ENCODE measurements around the gene PCDHA3.
"Not testable (repeated sequence)": the region's sequence is repeated elsewhere in the genome, so short reads cannot be mapped to it uniquely, and the experiment has no call there.

Gene PCDHA3

DNA sequence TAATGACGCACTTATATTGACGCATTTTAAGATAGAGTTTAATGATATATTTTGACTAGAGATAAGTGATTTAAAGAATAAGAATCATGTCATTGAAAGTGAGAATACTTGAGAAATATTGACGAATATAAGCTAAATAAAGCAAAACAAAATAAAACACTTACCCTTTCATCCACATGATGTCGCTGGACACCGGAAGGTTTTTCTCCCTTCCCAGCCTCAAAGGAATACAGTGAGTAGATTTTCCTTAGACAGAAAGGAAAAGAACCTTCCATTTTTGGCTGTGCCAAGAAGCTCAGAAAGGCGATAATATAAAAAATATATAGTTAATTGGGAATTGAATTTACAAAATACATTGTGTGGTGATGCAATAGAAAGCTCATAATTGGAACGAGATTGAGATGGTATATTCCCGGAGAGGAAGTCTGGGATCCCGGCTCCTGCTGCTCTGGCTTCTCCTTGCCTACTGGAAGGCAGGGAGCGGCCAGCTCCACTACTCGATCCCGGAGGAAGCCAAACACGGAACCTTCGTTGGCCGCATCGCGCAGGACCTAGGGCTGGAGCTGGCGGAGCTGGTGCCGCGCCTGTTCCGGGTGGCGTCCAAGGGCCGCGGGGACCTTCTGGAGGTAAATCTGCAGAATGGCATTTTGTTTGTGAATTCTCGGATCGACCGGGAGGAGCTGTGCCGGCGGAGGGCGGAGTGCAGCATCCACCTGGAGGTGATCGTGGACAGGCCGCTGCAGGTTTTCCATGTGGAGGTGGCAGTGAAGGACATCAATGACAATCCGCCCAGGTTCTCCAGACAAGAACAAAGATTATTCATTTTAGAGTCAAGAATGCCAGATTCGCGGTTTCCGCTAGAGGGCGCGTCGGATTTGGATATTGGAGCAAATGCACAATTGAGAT is 20.8 kb downstream of the PCDHA3 start, which contains the start of gene PCDHA5:
PCDHA5 (plus strand) TSS at position 239 of the 906 bp plus-strand sequence.
- no peak for DNase-seq (ENCODE audit: low spot score)

GRCh38 chr5:140822281-140822629 is 21.4 kb downstream of the PCDHA3 start:
- no peak for DNase-seq (ENCODE audit: low spot score)

DNA sequence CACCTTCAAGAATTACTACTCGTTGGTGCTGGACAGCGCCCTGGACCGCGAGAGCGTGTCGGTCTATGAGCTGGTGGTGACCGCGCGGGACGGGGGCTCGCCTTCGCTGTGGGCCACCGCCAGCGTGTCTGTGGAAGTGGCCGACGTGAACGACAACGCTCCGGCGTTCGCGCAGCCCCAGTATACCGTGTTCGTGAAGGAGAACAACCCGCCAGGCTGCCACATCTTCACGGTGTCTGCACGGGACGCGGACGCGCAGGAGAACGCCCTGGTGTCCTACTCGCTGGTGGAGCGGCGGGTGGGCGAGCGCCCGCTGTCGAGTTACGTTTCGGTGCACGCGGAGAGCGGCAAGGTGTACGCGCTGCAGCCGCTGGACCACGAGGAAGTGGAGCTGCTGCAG is 22.1 kb downstream of the PCDHA3 start:
- DNase-seq (ENCODE audit: low spot score) = not testable (repeated sequence)

GRCh38 chr5:140823475-140823874 is 22.6 kb downstream of the PCDHA3 start:
- DNase-seq (ENCODE audit: low spot score) = no peak

DNA sequence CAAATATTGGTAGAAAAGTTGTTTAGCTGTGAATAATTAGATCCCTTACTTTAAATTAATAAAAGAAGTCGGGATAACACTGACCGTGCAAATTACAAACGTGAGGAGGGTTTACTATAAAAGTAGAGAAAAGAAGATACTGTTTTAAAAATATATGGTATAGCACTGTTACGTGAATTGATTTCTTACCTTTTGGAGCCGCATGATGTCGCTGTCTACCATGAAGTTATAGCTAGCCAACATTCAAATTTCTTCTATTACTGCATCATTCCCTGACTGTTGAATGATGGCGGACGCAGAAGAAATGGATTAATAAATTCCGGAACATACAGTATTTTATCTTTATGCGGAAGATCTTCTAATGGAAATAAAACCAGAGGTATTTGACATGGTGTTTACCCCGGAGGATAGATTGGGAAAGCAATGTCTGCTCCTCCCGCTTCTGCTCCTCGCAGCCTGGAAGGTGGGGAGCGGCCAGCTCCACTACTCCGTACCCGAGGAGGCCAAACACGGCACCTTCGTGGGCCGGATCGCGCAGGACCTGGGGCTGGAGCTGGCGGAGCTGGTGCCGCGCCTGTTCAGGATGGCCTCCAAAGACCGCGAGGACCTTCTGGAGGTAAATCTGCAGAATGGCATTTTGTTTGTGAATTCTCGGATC is 27.0 kb downstream of the PCDHA3 start, which contains the start of gene PCDHA6:
PCDHA6 (plus strand) TSS at position 257 of the 658 bp plus-strand sequence; CDS start at position 389, 132 bp downstream.
- DNase-seq (ENCODE audit: low spot score) = no peak

DNA sequence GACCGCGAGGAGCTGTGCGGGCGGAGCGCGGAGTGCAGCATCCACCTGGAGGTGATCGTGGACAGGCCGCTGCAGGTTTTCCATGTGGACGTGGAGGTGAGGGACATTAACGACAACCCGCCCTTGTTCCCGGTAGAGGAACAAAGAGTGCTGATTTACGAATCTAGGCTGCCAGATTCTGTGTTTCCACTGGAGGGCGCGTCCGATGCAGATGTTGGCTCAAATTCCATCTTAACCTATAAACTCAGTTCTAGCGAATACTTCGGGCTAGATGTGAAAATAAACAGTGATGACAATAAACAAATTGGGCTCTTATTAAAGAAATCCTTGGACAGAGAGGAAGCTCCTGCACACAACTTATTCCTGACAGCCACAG is 27.5 kb downstream of the PCDHA3 start:
- DNase-seq (ENCODE audit: low spot score) = no peak

DNA sequence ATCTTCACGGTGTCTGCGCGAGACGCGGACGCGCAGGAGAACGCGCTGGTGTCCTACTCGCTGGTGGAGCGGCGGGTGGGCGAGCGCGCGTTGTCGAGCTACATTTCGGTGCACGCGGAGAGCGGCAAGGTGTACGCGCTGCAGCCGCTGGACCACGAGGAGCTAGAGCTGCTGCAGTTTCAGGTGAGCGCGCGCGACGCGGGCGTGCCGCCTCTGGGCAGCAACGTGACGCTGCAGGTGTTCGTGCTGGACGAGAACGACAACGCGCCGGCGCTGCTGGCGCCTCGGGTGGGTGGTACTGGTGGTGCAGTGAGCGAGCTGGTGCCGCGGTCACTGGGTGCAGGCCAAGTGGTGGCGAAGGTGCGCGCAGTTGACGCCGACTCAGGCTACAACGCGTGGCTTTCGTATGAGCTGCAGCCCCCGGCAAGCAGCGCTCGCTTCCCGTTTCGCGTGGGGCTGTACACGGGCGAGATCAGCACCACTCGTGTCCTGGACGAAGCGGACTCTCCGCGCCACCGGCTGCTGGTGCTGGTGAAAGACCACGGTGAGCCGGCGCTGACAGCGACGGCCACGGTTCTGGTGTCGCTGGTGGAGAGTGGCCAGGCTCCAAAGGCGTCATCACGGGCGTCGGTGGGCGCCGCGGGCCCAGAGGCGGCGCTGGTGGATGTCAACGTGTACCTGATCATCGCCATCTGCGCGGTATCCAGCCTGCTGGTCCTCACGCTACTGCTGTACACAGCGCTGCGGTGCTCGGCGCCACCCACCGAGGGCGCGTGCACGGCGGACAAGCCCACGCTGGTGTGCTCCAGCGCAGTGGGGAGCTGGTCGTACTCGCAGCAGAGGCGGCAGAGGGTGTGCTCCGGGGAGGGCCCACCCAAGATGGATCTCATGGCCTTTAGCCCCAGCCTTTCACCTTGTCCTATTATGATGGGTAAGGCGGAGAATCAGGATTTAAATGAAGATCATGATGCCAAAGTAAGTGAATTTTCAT is 28.9 kb downstream of the PCDHA3 start:
- not testable (repeated sequence) for DNase-seq (ENCODE audit: low spot score)

DNA sequence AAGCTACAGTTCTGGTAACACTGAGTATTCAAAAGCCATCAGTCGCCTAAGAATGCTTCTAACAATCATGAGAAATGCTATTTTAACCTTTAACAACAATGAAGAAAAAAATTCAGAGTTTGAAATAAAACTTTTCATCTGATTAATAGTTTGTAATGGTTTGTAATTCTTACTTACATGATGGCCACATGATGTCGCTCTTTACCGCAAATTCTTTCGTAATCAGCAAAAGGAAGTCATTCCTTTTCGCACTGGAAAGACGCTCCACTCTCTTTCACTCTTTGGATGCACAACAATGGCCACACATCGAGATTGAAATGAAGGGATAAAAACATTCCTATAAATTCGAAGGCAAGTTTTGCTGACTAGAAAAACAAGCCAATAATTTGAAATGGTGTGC is 33.1 kb downstream of the PCDHA3 start, which contains the start of gene PCDHA7:
PCDHA7 (plus strand) TSS at position 277 of the 400 bp plus-strand sequence; CDS start at position 392, 115 bp downstream.
- no peak for DNase-seq (ENCODE audit: low spot score)

DNA sequence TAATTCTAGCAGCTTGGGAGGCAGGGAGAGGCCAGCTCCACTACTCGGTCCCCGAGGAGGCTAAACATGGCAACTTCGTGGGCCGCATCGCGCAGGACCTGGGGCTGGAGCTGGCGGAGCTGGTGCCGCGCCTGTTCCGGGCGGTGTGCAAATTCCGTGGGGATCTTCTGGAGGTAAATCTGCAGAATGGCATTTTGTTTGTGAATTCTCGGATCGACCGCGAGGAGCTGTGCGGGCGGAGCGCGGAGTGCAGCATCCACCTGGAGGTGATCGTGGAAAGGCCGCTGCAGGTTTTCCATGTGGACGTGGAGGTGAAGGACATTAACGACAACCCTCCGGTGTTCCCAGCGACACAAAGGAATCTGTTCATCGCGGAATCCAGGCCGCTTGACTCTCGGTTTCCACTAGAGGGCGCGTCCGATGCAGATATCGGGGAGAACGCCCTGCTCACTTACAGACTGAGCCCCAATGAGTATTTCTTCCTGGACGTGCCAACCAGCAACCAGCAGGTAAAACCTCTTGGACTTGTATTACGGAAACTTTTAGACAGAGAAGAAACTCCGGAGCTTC is 33.7 kb downstream of the PCDHA3 start:
- not testable (repeated sequence) for DNase-seq (ENCODE audit: low spot score)

DNA sequence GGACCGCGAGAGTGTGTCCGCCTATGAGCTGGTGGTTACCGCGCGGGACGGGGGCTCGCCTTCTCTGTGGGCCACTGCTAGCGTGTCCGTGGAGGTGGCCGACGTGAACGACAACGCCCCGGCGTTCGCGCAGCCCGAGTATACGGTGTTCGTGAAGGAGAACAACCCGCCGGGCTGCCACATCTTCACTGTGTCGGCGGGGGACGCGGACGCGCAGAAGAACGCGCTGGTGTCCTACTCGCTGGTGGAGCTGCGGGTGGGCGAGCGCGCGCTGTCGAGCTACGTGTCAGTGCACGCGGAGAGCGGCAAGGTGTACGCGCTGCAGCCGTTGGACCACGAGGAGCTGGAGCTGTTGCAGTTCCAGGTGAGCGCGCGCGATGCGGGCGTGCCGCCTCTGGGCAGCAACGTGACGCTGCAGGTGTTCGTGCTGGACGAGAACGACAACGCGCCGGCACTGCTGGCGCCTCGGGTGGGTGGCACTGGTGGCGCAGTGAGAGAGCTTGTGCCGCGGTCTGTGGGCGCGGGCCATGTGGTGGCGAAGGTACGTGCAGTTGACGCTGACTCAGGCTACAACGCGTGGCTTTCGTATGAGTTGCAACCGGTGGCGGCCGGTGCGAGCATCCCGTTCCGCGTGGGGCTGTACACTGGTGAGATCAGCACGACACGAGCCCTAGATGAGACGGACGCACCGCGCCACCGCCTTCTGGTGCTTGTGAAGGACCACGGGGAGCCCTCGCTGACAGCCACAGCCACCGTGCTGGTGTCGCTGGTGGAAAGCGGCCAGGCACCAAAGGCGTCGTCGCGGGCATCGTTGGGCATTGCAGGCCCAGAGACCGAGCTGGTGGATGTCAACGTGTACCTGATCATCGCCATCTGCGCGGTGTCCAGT is 35.0 kb downstream of the PCDHA3 start:
- no peak for DNase-seq (ENCODE audit: low spot score)

- no peak for DNase-seq (ENCODE audit: low spot score)
These were observed 40.4 kb downstream of the PCDHA3 start, which contains the start of gene PCDHA8 for GRCh38 chr5:140840978-140841962. TSS of gene PCDHA8 (plus strand) at chr5:140841187. CDS start at chr5:140841322, 135 bp downstream.

GRCh38 chr5:140842798-140843733 is 42.2 kb downstream of the PCDHA3 start:
- DNase-seq (ENCODE audit: low spot score) = no peak

GRCh38 chr5:140848139-140849102 is 47.6 kb downstream of the PCDHA3 start, which contains the start of gene PCDHA9:
TSS of gene PCDHA9 (plus strand) at chr5:140848382. CDS start at chr5:140848496, 114 bp downstream.
- not testable (repeated sequence) for DNase-seq (ENCODE audit: low spot score)

GRCh38 chr5:140849831-140850634 is 49.2 kb downstream of the PCDHA3 start:
- DNase-seq (ENCODE audit: low spot score) = not testable (repeated sequence)

Data from left forelimb (tissue), 1 donor.